ENCODE measurements around the gene AOPEP.

DNA sequence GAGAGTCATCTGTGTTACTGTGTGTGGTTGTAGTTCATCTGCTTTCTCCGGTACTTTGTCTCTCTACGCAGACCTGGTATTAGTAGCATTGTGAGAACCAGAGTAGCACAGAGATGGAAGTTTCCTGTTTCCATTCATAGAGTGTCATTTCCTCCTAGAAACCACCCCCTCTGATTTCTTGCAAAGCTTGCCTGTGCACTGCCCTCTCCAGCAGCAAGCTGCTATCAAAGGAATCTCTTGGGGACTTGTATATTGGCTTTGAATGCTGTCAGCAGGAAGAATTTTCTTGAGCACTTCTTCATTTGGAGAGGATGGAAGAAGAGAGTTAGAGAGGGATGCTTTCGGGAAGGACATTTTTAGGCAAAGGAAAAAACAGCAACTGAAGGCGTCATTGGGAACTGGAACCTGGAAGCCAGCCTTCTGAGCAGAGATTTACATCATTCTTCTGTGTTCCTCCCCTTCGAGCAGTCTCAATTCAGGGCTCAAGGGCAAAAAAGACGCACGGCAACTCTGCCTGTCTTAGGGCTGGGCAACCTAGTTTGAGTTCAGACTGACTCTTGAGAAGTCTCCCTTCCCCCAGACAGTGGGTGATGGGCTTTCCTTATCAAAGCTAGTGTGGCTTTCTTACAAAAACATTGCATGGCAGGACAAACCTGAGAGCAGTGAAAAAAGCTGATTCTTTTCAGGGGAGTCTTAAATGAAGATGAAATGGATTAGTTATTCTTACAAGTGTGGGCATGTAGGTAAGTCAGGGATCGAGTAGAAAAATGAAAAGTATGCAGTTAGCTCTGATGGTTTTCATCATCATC, 226.3 kb downstream of the AOPEP start:
- TF ChIP-seq, protein P1, sequence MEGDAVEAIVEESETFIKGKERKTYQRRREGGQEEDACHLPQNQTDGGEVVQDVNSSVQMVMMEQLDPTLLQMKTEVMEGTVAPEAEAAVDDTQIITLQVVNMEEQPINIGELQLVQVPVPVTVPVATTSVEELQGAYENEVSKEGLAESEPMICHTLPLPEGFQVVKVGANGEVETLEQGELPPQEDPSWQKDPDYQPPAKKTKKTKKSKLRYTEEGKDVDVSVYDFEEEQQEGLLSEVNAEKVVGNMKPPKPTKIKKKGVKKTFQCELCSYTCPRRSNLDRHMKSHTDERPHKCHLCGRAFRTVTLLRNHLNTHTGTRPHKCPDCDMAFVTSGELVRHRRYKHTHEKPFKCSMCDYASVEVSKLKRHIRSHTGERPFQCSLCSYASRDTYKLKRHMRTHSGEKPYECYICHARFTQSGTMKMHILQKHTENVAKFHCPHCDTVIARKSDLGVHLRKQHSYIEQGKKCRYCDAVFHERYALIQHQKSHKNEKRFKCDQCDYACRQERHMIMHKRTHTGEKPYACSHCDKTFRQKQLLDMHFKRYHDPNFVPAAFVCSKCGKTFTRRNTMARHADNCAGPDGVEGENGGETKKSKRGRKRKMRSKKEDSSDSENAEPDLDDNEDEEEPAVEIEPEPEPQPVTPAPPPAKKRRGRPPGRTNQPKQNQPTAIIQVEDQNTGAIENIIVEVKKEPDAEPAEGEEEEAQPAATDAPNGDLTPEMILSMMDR (IDR thresholded peaks at IDR 0.05), result no peak
- TF ChIP-seq POLR2A (IDR thresholded peaks at IDR 0.05), result peak in 1 of 2 donors; percentile 3

Data from uterus (tissue), 2 donors.